HEK293 (cell line): ENCODE data around the gene IFI6.
A peak's percentile ranks its signal among the peaks of the same experiment; 100 is the strongest.

Experiments
- CTCF ChIA-PET: fragments of 350-600 bp; formaldehyde crosslinking; extraction: SDS; loops from one replicate; lab custom pipeline; 2021; ENCODE audit warnings: antibody characterized with exemption; lab: Yijun Ruan, JAX
- POLR2A ChIA-PET: fragments of 300-600 bp; formaldehyde crosslinking; extraction: SDS; loops from one replicate; lab custom pipeline; 2020; ENCODE audit warnings: antibody characterized with exemption, inconsistent platforms; lab: Yijun Ruan, JAX
- H3K27ac ChIP-seq: fragments of 200-500 bp; sonication (Bioruptor generic); 2 replicates; pipeline ENCODE4 v1.5.1; 2014; ENCODE audit warnings: low read depth, low read length, control low read depth, inconsistent platforms; ENCODE audit errors: extremely low read depth
- H3K36me3 ChIP-seq, 2 experiments: fragments of 200-500 bp in 1 of 2; sonication (Bioruptor generic) in 1 of 2; 1 replicate in 1 of 2; 2 replicates in 1 of 2; pipeline ENCODE4 v1.5.1; 2014 to 2017; ENCODE audit warnings: inconsistent platforms in 2 of 2, low read length in 2 of 2; ENCODE audit not compliant: control insufficient read depth in 2 of 2, insufficient read depth in 1 of 2
- H3K4me1 ChIP-seq: fragments of 200-500 bp; sonication (Bioruptor generic); 2 replicates; pipeline ENCODE4 v1.5.1; 2014; ENCODE audit warnings: mild to moderate bottlenecking, low read length, inconsistent platforms; ENCODE audit not compliant: control insufficient read depth, insufficient read depth
- H3K4me3 ChIP-seq: 2 replicates; pipeline ENCODE4 v1.5.1; 2011; ENCODE audit warnings: low read depth, mild to moderate bottlenecking, control low read depth, low read length, moderate library complexity
- H3K9me3 ChIP-seq: fragments of 200-500 bp; sonication (Bioruptor generic); 2 replicates; pipeline ENCODE4 v1.5.1; 2014; ENCODE audit warnings: low read depth, low read length, inconsistent platforms; ENCODE audit not compliant: control insufficient read depth, insufficient read depth
- GLI4 ChIP-seq: fragments of 450-650 bp; formaldehyde crosslinking; IDR thresholded peaks from 2 replicates; pipeline ENCODE4 v1.5.1; 2016; ENCODE audit warnings: missing biosample characterization, missing genetic modification characterization
- HIC1 ChIP-seq: fragments of 450-650 bp; formaldehyde crosslinking; IDR thresholded peaks from 2 replicates; pipeline ENCODE4 v1.5.1; 2016; ENCODE audit warnings: missing biosample characterization, missing genetic modification characterization
- KLF10 ChIP-seq: fragments of 450-650 bp; IDR thresholded peaks from 2 replicates; pipeline ENCODE4 v1.5.1; 2018; ENCODE audit warnings: missing biosample characterization, mild to moderate bottlenecking, missing genetic modification characterization
- MZF1 ChIP-seq: fragments of 450-650 bp; formaldehyde crosslinking; IDR thresholded peaks from 2 replicates; pipeline ENCODE4 v1.5.1; 2017; ENCODE audit warnings: missing biosample characterization, missing genetic modification characterization, borderline replicate concordance
- ZBTB26 ChIP-seq: fragments of 450-650 bp; formaldehyde crosslinking; optimal IDR thresholded peaks from 2 replicates; pipeline ENCODE3; 2016; ENCODE audit warnings: missing biosample characterization, mild to moderate bottlenecking, missing genetic modification characterization
- ZBTB48 ChIP-seq: fragments of 450-650 bp; formaldehyde crosslinking; IDR thresholded peaks from 2 replicates; pipeline ENCODE4 v1.5.1; 2016; ENCODE audit warnings: missing biosample characterization, missing genetic modification characterization
- ZBTB49 ChIP-seq: fragments of 450-650 bp; formaldehyde crosslinking; IDR thresholded peaks from 2 replicates; pipeline ENCODE4 v1.5.1; 2016; ENCODE audit warnings: missing biosample characterization, missing genetic modification characterization, low read depth
- ZFP3 ChIP-seq: fragments of 450-650 bp; formaldehyde crosslinking; IDR thresholded peaks from 2 replicates; pipeline ENCODE4 v1.5.1; 2016; ENCODE audit warnings: low read depth, missing biosample characterization, missing genetic modification characterization
- ZNF132 ChIP-seq: fragments of 450-650 bp; formaldehyde crosslinking; IDR thresholded peaks from 2 replicates; pipeline ENCODE4 v1.5.1; 2017; ENCODE audit warnings: missing biosample characterization, missing genetic modification characterization, borderline replicate concordance
- ZNF274 ChIP-seq, 2 experiments: fragments of 200-500 bp in 1 of 2; fragments of 450-650 bp in 1 of 2; sonication (Bioruptor generic) in 1 of 2; formaldehyde crosslinking in 1 of 2; IDR thresholded peaks; 2 replicates each; pipeline versions ENCODE4 v1.5.1 to v1.6.1; 2014 to 2016; ENCODE audit warnings: borderline replicate concordance in 1 of 2, inconsistent platforms in 1 of 2, low read length in 1 of 2, missing biosample characterization in 1 of 2, missing genetic modification characterization in 1 of 2
- ZNF324 ChIP-seq: fragments of 450-650 bp; formaldehyde crosslinking; IDR thresholded peaks from 2 replicates; pipeline ENCODE4 v1.5.1; 2016; ENCODE audit warnings: missing biosample characterization, missing genetic modification characterization
- ZNF350 ChIP-seq: fragments of 450-650 bp; formaldehyde crosslinking; IDR thresholded peaks from 2 replicates; pipeline ENCODE4 v1.5.0; 2017; ENCODE audit warnings: missing biosample characterization, mild to moderate bottlenecking, missing genetic modification characterization
- ZNF624 ChIP-seq: fragments of 450-650 bp; formaldehyde crosslinking; IDR thresholded peaks from 2 replicates; pipeline ENCODE4 v1.5.1; 2017; ENCODE audit warnings: missing biosample characterization, missing genetic modification characterization
- ZNF645 ChIP-seq: fragments of 450-650 bp; formaldehyde crosslinking; IDR thresholded peaks from 2 replicates; pipeline ENCODE4; 2016; ENCODE audit warnings: missing biosample characterization, missing genetic modification characterization

IFI6 gene

GRCh38 chr1:27647328-27647727 is 24.7 kb downstream of the IFI6 start:
- TF ChIP-seq HIC1 (tag by site-specific recombination): no peak
- no peak for TF ChIP-seq GLI4 (tag by site-specific recombination)
- no peak for TF ChIP-seq ZNF645
- TF ChIP-seq MZF1 (tag by site-specific recombination): no peak
- TF ChIP-seq ZBTB26 (tag by site-specific recombination): no peak
- H3K4me1 ChIP-seq: peaks cover 5% of the 10 kb centered on the region
- H3K36me3 ChIP-seq: no peaks in the 10 kb centered on the region
- CTCF ChIA-PET: interaction anchor here (0.6 to 1.3 kb wide), 2 partner anchors 16 to 1457 kb away, joined by 4 read pairs; partner anchors contain the start of gene CATSPER4
- H3K27ac ChIP-seq: no peak overlapping the region
- POLR2A ChIA-PET: no interaction called here
- H3K4me3 ChIP-seq: no peak overlapping the region
- no peaks in the 10 kb centered on the region for H3K9me3 ChIP-seq

- POLR2A ChIA-PET: no interaction called here
- Histone ChIP-seq H3K4me3 (no peak overlapping the region), H3K36me3 (no peaks in the 10 kb centered on the region), H3K9me3 (no peaks in the 10 kb centered on the region), H3K4me1 (peaks cover 5% of the 10 kb centered on the region), H3K27ac (no peak overlapping the region)
- CTCF ChIA-PET: interaction anchor here (0.6 to 0.9 kb wide), 2 partner anchors 25 to 26 kb away, joined by 3 read pairs; partner anchors contain the start of gene IFI6
- TF ChIP-seq ZBTB48 (tag by site-specific recombination) (peak; percentile 21; the same call in 1 of the 2 replicates), ZNF132 (no peak), ZNF624 (no peak), KLF10 (tag by site-specific recombination) (peak; percentile 24; the same call in 1 of the 2 replicates), ZNF324 (tag by site-specific recombination) (no peak)
Measured at GRCh38 chr1:27646676-27647075, 25.3 kb downstream of the IFI6 start.

- TF ChIP-seq ZBTB49 (tag by site-specific recombination) (no peak), ZNF274 (IDR thresholded peaks at IDR 0.05; ENCODE audit: low read length) (no peak), ZNF274 (tag by site-specific recombination; IDR thresholded peaks at IDR 0.05; ENCODE audit: borderline replicate concordance) (no peak), ZFP3 (tag by site-specific recombination) (no peak), ZNF350 (tag by site-specific recombination) (no peak)
- CTCF ChIA-PET: interaction anchor here (0.5 to 2.4 kb wide), 6 partner anchors 11 to 572 kb away, joined by 3 to 32 read pairs (median 11); no protein-coding TSS in a partner anchor
- Histone ChIP-seq H3K9me3 (no peaks in the 10 kb centered on the region), H3K27ac (no peak overlapping the region), H3K4me1 (no peaks in the 10 kb centered on the region), H3K4me3 (no peak overlapping the region), H3K36me3 (no peaks in the 10 kb centered on the region)
- POLR2A ChIA-PET: no interaction called here
Measured at GRCh38 chr1:27645071-27645415, 26.9 kb downstream of the IFI6 start.
